Measurements from ENCODE around the gene NRG4. TPM values are rescaled to one million over a fixed set of nuclear protein-coding genes. Genes with fewer than 3 reads are reported as not detected.

Gene NRG4
- total RNA-seq, 1 donor from 2014 or later = not detected

DNA sequence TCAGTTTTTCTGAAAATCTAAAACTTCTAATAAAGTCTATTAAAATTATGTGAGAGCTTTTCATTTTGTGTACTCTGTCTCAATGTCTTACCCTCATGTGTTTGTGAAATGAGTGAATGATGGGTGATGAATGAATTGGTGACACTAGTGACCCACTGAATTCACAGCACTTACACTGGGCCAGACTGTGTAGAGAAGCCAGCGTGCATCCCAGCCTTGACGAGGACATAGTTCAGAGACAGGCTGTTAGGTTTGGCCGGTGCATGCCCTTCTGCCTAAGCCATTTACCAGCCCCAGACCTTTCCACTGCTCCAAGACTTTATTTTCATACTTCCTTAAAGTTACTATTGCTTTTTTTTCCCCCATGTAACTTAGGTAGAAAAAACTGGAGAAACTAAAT is 69.8 kb downstream of the NRG4 start:
- Mint-ChIP-seq H3K36me3 (ENCODE audit: low read depth) (peaks cover 19% of the 10 kb centered on the region), H3K27ac (no peak overlapping the region), H3K27me3 (ENCODE audit: low read depth) (peaks cover 4% of the 10 kb centered on the region), H3K4me3 (ENCODE audit: low read depth) (no peak overlapping the region), H3K9me3 (no peaks in the 10 kb centered on the region), H3K4me1 (ENCODE audit: low read depth) (peaks cover 2% of the 10 kb centered on the region)
- DNase-seq (ENCODE audit: low spot score) = no peak
- intact Hi-C loops (cut with micrococcal nuclease) = no loop called here

DNA sequence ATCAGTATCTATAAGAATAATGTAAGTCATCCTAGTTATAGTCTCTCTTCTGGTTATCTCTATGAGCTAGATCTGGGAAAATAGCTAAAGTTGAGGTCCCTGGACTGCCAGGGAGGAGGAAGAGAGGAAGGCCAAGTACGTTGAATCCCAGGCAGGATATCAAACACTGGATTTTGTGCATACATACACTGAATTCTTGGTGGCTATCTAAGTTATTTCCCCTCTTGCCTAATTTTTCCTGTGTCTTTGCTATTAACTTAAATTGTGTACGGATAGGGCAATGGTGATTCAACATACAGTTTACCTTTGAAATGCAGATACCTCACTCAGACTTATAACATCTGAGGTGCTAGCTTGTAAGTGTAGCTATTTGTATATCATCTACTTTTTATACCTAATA is 81.4 kb downstream of the NRG4 start:
- H3K27me3 Mint-ChIP-seq (ENCODE audit: low read depth) = no peaks in the 10 kb centered on the region
- H3K4me3 Mint-ChIP-seq (ENCODE audit: low read depth) = no peak overlapping the region
- H3K4me1 Mint-ChIP-seq (ENCODE audit: low read depth) = peaks cover 24% of the 10 kb centered on the region

GRCh38 chr15:75929799-75930565 is 82.2 kb downstream of the NRG4 start:
- Mint-ChIP-seq H3K4me1 (ENCODE audit: low read depth) (peaks cover 27% of the 10 kb centered on the region), H3K27me3 (ENCODE audit: low read depth) (no peaks in the 10 kb centered on the region), H3K9me3 (no peaks in the 10 kb centered on the region), H3K36me3 (ENCODE audit: low read depth) (peaks cover 58% of the 10 kb centered on the region), H3K27ac (no peak overlapping the region), H3K4me3 (ENCODE audit: low read depth) (no peak overlapping the region)
- intact Hi-C loops (cut with micrococcal nuclease) = loop anchor here (10.0 kb wide), 1 partner anchor 195 kb away; no protein-coding TSS in a partner anchor
- no peak for DNase-seq (ENCODE audit: low spot score)

More for the DNA sequence above, 81.4 kb downstream of the NRG4 start:
- H3K27ac Mint-ChIP-seq = no peak overlapping the region
- no peaks in the 10 kb centered on the region for H3K9me3 Mint-ChIP-seq
- H3K36me3 Mint-ChIP-seq (ENCODE audit: low read depth) = peaks cover 59% of the 10 kb centered on the region
- DNase-seq (ENCODE audit: low spot score) = no peak
- intact Hi-C loops (cut with micrococcal nuclease) = no loop called here

DNA sequence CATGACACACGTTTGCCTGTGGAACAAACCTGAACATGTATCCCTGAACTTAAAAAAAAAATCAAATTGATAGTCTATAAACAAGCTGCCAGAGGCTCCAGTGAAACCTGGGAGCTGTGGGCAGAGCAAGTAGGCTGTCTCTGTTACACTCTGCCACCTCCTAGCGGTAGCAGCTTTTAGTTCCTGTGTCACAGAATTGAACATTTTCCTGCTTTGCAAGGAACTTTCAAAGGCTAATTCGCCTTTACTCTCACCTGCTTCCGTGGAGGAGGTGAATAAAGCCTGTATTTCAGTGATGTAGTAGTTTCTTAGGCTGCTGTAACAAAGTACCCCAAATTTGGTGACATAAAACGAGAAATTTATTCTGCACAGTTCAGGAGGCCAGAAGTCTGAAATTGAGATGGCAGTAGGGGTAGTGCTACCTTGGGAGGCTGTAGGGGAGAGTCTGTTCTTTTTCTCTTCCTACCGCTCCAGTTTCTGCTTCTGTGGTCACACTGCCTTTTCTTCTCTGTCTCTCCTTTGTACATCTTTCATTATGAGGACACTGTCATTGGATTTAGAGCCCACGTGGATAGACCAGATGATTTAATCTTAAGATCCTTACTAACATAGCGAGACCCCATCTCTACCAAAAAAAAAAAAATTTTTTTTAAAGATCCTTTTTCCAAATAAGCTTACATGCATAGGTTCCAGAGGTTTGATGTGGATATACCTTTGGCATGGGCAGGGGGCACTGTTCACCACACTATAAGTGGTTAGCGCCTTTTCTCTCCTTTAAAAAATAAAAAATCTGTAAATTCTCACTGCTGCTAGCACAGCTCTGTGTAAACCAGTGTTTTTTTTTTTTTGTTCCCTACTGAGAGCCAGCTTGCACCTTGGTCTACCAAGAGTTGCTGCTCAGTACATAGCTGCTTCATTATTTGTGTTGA is 83.3 kb downstream of the NRG4 start:
- intact Hi-C loops (cut with micrococcal nuclease) = loop anchor here (10.0 kb wide), 1 partner anchor 194 kb away; no protein-coding TSS in a partner anchor
- peaks cover 57% of the 10 kb centered on the region for H3K36me3 Mint-ChIP-seq (ENCODE audit: low read depth)
- DNase-seq (ENCODE audit: low spot score) = no peak
- H3K27me3 Mint-ChIP-seq (ENCODE audit: low read depth) = no peaks in the 10 kb centered on the region
- H3K9me3 Mint-ChIP-seq = no peaks in the 10 kb centered on the region
- H3K4me1 Mint-ChIP-seq (ENCODE audit: low read depth) = peaks cover 30% of the 10 kb centered on the region
- no peak overlapping the region for H3K4me3 Mint-ChIP-seq (ENCODE audit: low read depth)
- no peak overlapping the region for H3K27ac Mint-ChIP-seq

DNA sequence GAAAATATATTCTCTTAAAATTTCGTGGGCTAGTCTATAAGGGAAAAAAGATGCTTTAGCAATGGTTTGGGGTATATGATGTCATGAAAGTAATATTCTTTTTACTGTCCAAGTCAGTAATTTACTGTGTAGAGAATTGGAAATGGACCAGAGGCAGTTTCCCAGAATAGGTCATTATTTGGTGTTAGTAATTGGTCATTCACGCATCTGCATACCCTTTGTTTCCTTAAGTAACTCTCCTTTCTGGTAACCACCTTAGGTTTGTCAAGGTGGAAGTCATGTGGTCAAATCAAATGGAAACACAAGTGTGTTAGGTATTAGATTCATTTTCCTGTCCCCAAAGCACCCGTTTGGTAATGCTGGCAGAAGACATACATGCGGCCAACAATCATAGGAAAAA is 84.6 kb downstream of the NRG4 start:
- Mint-ChIP-seq H3K27me3 (ENCODE audit: low read depth) (no peaks in the 10 kb centered on the region), H3K36me3 (ENCODE audit: low read depth) (peaks cover 54% of the 10 kb centered on the region), H3K4me1 (ENCODE audit: low read depth) (peaks cover 37% of the 10 kb centered on the region), H3K27ac (no peak overlapping the region), H3K9me3 (no peaks in the 10 kb centered on the region), H3K4me3 (ENCODE audit: low read depth) (no peak overlapping the region)
- intact Hi-C loops (cut with micrococcal nuclease) = loop anchor here (10.0 kb wide), 1 partner anchor 193 kb away; no protein-coding TSS in a partner anchor
- no peak for DNase-seq (ENCODE audit: low spot score)

- DNase-seq (ENCODE audit: low spot score) = no peak
- peaks cover 56% of the 10 kb centered on the region for H3K36me3 Mint-ChIP-seq (ENCODE audit: low read depth)
- intact Hi-C loops (cut with micrococcal nuclease) = loop anchor here (10.0 kb wide), 1 partner anchor 192 kb away; no protein-coding TSS in a partner anchor
- H3K27ac Mint-ChIP-seq = peak overlapping the region; percentile 29
- H3K4me3 Mint-ChIP-seq (ENCODE audit: low read depth) = no peak overlapping the region
- no peaks in the 10 kb centered on the region for H3K27me3 Mint-ChIP-seq (ENCODE audit: low read depth)
- H3K9me3 Mint-ChIP-seq = no peaks in the 10 kb centered on the region
- H3K4me1 Mint-ChIP-seq (ENCODE audit: low read depth) = peaks cover 42% of the 10 kb centered on the region
These were observed 85.3 kb downstream of the NRG4 start for GRCh38 chr15:75926931-75927330.

DNA sequence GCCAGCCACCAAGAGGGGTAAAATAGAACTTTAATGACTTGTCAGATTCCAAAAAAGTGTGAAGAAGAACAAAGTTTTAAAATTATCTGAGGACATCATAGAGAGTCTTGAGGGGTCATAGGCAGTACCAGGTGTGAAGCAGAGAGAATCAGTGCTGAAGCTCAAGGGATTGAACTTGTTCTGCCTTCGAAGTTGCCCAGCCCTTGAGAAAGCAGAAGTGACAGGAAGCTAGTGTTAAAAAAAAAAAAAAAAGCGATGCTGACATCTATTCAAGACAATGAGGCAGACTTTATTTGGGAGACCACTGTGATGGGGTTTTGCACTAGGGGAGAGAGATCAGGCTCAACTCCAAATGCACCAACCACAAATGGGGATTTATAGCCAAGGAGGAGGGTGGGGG is 86.8 kb downstream of the NRG4 start:
- intact Hi-C loops (cut with micrococcal nuclease) = loop anchor here (10.0 kb wide), 1 partner anchor 191 kb away; no protein-coding TSS in a partner anchor
- peaks cover 46% of the 10 kb centered on the region for H3K36me3 Mint-ChIP-seq (ENCODE audit: low read depth)
- H3K4me3 Mint-ChIP-seq (ENCODE audit: low read depth) = no peak overlapping the region
- H3K4me1 Mint-ChIP-seq (ENCODE audit: low read depth) = peaks cover 37% of the 10 kb centered on the region
- H3K27ac Mint-ChIP-seq = no peak overlapping the region
- DNase-seq (ENCODE audit: low spot score) = no peak
- no peaks in the 10 kb centered on the region for H3K27me3 Mint-ChIP-seq (ENCODE audit: low read depth)
- no peaks in the 10 kb centered on the region for H3K9me3 Mint-ChIP-seq

DNA sequence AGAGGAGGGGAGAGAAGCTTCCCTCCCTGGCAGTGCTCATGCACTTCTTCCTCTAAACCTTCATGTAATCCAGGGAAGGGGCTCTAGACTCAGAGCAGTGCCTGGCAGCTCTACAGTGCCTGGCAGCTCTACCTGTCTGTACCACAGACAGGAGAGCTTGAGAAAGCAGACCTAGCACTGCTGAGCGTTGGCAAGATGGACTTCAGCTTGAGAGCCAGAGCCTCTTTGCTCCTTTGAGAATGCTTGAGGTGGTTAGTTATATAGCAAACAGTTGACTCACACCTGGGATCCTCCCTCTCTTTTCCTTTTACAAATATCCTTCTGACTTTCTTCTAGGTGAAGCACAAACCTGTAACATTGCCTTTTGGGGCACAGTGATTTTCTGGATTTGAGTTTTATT is 87.6 kb downstream of the NRG4 start:
- intact Hi-C loops (cut with micrococcal nuclease) = loop anchor here (10.0 kb wide), 1 partner anchor 190 kb away; no protein-coding TSS in a partner anchor
- H3K4me1 Mint-ChIP-seq (ENCODE audit: low read depth) = peaks cover 34% of the 10 kb centered on the region
- no peaks in the 10 kb centered on the region for H3K27me3 Mint-ChIP-seq (ENCODE audit: low read depth)
- no peaks in the 10 kb centered on the region for H3K9me3 Mint-ChIP-seq
- H3K27ac Mint-ChIP-seq = no peak overlapping the region
- DNase-seq (ENCODE audit: low spot score) = no peak
- peaks cover 44% of the 10 kb centered on the region for H3K36me3 Mint-ChIP-seq (ENCODE audit: low read depth)
- H3K4me3 Mint-ChIP-seq (ENCODE audit: low read depth) = no peak overlapping the region

DNA sequence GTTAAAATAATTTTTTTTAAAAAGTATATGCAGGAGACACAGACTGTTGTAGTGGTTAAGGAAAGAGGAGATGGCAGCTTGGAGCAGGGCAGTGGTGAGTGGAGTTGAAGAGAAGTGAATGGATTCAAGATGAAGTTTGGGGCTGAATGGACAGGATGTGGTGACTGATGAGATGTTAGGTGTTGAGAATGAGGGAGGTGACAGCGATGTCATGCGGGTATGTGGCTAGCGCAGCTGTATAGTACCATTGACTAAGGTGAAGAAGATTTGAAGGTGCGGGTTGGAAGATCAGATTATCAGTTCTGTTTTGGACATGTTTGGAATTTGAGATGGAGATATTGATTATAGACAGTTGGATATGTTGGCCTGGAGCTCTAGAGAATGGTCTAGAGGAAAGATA is 88.5 kb downstream of the NRG4 start:
- H3K27ac Mint-ChIP-seq = no peak overlapping the region
- peaks cover 47% of the 10 kb centered on the region for H3K36me3 Mint-ChIP-seq (ENCODE audit: low read depth)
- no peaks in the 10 kb centered on the region for H3K27me3 Mint-ChIP-seq (ENCODE audit: low read depth)
- DNase-seq (ENCODE audit: low spot score) = no peak
- H3K4me1 Mint-ChIP-seq (ENCODE audit: low read depth) = peaks cover 34% of the 10 kb centered on the region
- no peak overlapping the region for H3K4me3 Mint-ChIP-seq (ENCODE audit: low read depth)
- H3K9me3 Mint-ChIP-seq = no peaks in the 10 kb centered on the region
- intact Hi-C loops (cut with micrococcal nuclease) = loop anchor here (10.0 kb wide), 1 partner anchor 189 kb away; no protein-coding TSS in a partner anchor

DNA sequence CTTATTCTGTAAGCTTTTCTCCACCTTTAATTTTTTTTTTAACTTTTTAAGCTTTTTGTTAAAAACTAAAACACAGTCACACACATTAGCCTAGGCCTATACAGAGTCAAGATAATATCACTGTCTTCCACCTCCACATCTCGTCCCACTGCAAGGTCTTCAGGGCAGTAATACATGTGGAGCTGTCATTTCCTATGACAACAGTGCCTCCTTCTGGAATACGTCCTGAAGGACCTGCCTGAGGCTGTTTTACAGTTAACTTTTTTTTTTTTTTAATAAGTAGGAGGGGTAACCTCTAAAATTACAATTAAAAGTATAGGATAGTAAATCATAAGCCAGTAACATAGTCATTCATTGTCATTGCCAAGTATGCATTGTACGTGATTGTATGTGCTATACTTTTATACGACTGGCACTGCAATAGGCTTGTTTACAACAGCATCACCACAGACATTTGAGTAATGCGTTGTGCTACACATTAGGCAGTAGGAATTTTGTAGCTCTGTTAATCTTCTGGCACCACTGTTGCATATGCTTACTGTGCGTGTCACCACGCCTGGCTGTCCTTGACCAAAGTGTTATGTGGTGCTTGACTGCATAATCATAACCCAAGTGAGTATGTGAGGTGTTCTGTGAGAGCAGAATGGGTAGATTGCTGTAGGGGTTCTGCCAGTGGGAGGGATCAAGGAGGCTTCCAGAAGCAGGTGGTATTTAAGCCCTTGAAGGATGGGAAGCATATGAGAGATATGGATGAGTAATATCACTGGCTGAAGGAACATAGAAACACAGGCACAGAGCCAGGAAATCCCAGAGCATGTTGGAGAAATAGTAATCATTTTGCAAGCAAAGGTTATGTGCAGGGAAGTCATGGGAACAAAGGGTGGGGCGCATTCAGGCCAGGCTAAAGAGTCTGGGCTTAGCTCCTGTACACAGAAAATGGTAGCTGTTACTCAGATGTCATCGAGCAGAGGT is 90.2 kb downstream of the NRG4 start:
- intact Hi-C loops (cut with micrococcal nuclease) = loop anchor here (10.0 kb wide), 1 partner anchor 187 kb away; no protein-coding TSS in a partner anchor
- no peak overlapping the region for H3K27ac Mint-ChIP-seq

DNA sequence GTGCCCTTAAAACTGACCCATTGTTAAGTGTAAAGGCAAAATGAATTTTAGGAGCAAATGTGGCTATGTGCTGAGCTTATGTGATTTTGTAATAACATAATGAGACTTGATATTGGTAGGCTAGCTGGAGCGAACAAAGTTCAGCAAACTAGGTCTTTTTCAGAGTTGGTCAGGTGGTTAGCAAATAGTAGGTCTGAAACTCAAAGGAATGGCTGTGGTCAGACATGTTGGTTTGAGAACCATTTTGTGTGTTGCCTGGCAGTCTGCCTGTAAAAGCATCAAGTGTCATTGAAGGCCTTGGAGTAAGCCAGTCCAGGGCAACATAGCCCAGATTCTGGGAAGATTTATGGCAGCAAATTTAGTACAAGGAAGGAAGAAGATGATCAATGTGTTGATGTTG is 92.1 kb downstream of the NRG4 start:
- H3K9me3 Mint-ChIP-seq = no peaks in the 10 kb centered on the region
- H3K4me1 Mint-ChIP-seq (ENCODE audit: low read depth) = peaks cover 18% of the 10 kb centered on the region
- no peaks in the 10 kb centered on the region for H3K27me3 Mint-ChIP-seq (ENCODE audit: low read depth)
- H3K27ac Mint-ChIP-seq = no peak overlapping the region
- no peak for DNase-seq (ENCODE audit: low spot score)
- H3K36me3 Mint-ChIP-seq (ENCODE audit: low read depth) = peaks cover 45% of the 10 kb centered on the region
- no peak overlapping the region for H3K4me3 Mint-ChIP-seq (ENCODE audit: low read depth)
- intact Hi-C loops (cut with micrococcal nuclease) = loop anchor here (10.0 kb wide), 1 partner anchor 185 kb away; no protein-coding TSS in a partner anchor

More for the DNA sequence above, 90.2 kb downstream of the NRG4 start:
- H3K4me3 Mint-ChIP-seq (ENCODE audit: low read depth) = no peak overlapping the region
- no peaks in the 10 kb centered on the region for H3K27me3 Mint-ChIP-seq (ENCODE audit: low read depth)
- H3K9me3 Mint-ChIP-seq = no peaks in the 10 kb centered on the region
- H3K4me1 Mint-ChIP-seq (ENCODE audit: low read depth) = peaks cover 25% of the 10 kb centered on the region
- no peak for DNase-seq (ENCODE audit: low spot score)
- H3K36me3 Mint-ChIP-seq (ENCODE audit: low read depth) = peaks cover 55% of the 10 kb centered on the region

GRCh38 chr15:75918135-75918534 is 94.1 kb downstream of the NRG4 start:
- Mint-ChIP-seq H3K4me1 (ENCODE audit: low read depth) (peaks cover 10% of the 10 kb centered on the region), H3K4me3 (ENCODE audit: low read depth) (no peak overlapping the region), H3K27ac (no peak overlapping the region), H3K9me3 (no peaks in the 10 kb centered on the region), H3K27me3 (ENCODE audit: low read depth) (no peaks in the 10 kb centered on the region), H3K36me3 (ENCODE audit: low read depth) (peaks cover 53% of the 10 kb centered on the region)
- no peak for DNase-seq (ENCODE audit: low spot score)
- intact Hi-C loops (cut with micrococcal nuclease) = no loop called here
